Measurements from ENCODE around the gene SPTBN1. TPM values are rescaled to one million over a fixed set of nuclear protein-coding genes. Genes with fewer than 3 reads are reported as not detected.

SPTBN1 gene
- total RNA-seq, 1 donor from 2014 or later: 108 TPM

DNA sequence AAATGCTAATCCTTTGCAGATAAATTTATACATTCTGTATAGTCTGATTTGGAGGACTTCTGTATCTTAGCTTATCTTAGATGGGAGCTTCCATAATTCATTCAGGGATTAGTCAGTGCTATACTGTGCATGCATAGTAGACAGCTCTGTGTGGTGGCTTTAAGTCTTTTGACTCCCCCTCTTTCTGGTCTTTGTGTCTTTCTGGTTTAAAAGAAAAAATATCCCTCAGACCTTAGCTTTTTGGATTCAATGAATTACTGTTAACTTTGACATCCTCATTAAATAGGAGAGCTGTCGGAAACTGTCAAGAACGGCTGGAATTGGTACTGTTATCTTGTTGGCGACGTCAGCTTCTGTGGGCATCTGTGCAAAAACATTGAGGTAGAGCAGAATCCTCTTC lies 130.4 kb downstream of the SPTBN1 start:
- DNase-seq (ENCODE audit: low spot score) (no peak), ATAC-seq (no peak)

DNA sequence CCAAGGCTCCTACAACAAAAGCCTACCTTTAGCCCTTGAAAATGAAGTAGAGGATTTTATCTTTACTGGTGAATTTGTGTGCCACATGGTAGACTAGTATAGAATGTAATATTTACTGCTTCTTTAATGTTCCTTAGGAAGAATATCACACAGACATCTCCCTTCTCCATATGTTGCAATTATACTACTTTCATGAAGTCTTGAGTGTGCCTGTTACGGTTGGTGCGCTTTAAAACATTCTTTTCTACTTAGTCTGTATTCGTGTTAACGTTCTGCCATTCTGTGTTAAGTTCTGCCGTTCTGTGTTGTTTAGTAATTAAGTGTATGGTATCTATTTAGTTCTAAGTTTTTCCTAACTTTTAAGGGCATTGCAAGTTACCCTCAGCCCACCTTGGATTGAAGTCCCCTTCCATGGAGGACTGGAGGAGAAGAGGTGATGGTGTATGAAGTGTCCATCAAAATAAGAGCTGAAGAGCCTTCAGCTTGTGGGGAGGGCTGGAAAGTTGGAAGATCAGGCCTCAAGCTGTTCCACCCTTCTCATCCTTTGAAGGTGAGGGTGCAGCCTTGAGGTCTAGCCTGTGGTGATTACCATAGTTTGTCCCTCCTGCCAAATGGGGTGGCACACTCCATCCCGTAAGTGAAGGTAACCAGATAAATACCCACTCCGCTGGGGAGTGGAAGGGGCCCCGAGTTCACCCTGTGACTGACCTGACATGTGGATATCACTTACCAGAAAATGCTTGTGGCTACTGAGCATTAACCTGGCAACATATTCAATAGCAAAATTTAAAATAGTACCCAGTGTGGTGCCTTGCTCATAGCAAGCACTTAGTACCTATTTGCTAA lies 131.3 kb downstream of the SPTBN1 start:
- ATAC-seq: no peak

GRCh38 chr2:54588244-54588899 lies 132.2 kb downstream of the SPTBN1 start:
- ATAC-seq: peak; percentile 18

More for the DNA sequence above, 131.3 kb downstream of the SPTBN1 start:
- no peak for DNase-seq (ENCODE audit: low spot score)

GRCh38 chr2:54589038-54589339 lies 132.9 kb downstream of the SPTBN1 start:
- no peak for ATAC-seq
- no peak for DNase-seq (ENCODE audit: low spot score)

More at GRCh38 chr2:54588244-54588899, 132.2 kb downstream of the SPTBN1 start:
- DNase-seq (ENCODE audit: low spot score): no peak

GRCh38 chr2:54589340-54590215 lies 133.5 kb downstream of the SPTBN1 start:
- peak; percentile 68 for ATAC-seq
- DNase-seq (ENCODE audit: low spot score): no peak

GRCh38 chr2:54590216-54591120 lies 134.3 kb downstream of the SPTBN1 start:
- DNase-seq (ENCODE audit: low spot score): no peak
- no peak for ATAC-seq

DNA sequence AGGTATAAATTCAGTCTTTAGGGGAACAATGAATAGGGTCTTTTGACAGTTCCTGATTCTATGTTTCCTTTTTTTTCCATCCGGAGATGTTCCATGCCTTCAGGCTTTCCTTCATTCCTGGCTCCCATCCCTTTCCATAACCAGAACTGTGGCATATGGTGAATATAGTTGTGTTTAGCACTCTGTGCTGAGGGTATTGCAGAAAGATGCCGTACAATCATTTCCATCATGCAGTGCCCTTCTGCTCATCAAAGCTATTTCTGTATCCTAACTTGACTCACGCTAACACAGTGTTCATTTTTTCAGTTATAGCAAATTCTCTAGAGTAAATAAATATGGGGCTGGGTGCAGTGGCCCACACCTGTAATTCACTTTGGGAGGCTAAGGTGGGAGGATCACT lies 135.4 kb downstream of the SPTBN1 start:
- ATAC-seq (no peak), DNase-seq (ENCODE audit: low spot score) (no peak)

GRCh38 chr2:54593249-54593648 lies 137.1 kb downstream of the SPTBN1 start:
- ATAC-seq (no peak), DNase-seq (ENCODE audit: low spot score) (no peak)

DNA sequence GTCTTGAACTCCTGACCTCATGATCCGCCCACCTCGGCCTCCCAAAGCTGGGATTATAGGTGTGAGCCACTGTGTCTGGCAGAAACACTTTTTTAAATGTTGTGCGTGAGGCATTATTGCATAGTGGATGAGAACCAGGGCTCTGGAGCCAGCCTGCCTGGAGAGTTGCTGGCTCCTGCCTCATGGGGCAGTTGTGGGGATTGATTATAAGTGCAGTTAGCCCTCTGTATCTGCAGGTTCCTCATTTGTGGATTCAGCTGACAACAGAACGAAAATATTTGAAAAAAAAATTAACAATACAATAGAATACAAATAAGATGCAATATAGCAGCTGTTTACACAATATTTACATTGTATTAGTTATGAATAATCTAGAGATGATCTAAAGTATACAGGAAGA lies 137.9 kb downstream of the SPTBN1 start:
- ATAC-seq (no peak), DNase-seq (ENCODE audit: low spot score) (no peak)

DNA sequence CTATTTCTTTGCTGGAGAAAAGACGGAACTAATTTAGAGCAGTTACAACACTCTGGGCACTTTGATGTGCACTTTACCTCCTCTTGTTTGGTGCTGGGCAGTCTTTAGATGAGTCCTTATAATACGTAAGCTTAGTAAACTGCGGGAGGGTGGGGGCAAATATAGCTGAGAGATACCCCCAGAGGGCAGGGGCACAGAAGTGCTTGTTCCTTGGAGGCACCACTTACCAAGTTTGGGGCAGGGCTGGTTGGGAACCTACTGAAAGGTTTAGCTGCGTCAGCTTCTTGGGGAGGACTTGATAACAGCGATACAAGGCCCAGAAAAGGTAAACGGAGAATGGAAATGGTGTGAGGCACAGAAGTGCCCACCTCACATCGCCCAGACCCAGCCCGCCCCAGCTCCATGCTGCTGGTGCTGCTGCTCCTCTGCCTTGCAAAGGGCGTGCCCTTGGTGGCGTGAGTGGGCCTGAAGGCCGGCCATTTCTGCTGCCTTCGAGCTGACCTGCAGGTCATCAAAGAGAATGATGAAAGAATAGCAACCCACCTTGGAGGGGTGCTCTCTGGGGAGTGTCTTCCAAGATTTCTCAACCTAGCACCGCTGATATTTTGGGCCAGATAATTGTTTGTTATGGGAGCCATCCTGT lies 139.2 kb downstream of the SPTBN1 start:
- peak; percentile 33 for DNase-seq (ENCODE audit: low spot score)
- no peak for ATAC-seq

GRCh38 chr2:54595999-54596902 lies 140.1 kb downstream of the SPTBN1 start:
- ATAC-seq (peak; percentile 50), DNase-seq (ENCODE audit: low spot score) (peak; percentile 44)

DNA sequence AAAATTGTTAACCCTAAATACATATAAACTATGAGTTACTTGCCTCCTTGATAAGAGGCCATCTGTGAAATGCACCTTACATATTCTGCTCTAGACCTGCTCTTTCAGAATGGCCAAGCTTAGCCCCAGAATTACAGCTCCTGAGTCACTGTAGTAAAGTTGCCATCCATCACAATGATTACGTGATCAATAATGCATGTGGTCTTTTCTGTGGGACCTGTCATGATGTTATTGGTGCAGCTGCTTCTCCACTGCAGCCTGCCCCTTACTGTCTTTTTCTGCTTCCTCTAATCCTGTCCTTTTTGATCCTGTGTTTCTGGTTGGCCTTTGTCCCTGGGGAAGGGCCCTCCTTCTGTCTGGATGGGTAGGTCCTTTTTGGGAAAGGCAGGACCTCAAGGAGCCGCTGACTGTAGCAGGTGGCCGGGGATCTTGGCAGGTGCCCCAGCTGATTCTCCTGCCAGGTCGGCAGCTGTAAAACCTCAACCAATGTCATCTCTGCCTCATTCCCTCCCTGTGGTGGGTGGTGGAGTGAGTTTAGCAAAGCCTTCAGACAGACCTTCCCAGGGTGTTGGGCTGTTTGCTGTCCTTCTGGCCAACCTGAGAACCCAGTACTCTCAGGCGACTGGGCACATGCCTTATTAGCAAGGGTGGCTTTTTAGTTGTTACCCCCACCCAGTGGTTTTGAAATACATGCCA lies 141.2 kb downstream of the SPTBN1 start:
- DNase-seq (ENCODE audit: low spot score): peak; percentile 70
- ATAC-seq: peak; percentile 44

DNA sequence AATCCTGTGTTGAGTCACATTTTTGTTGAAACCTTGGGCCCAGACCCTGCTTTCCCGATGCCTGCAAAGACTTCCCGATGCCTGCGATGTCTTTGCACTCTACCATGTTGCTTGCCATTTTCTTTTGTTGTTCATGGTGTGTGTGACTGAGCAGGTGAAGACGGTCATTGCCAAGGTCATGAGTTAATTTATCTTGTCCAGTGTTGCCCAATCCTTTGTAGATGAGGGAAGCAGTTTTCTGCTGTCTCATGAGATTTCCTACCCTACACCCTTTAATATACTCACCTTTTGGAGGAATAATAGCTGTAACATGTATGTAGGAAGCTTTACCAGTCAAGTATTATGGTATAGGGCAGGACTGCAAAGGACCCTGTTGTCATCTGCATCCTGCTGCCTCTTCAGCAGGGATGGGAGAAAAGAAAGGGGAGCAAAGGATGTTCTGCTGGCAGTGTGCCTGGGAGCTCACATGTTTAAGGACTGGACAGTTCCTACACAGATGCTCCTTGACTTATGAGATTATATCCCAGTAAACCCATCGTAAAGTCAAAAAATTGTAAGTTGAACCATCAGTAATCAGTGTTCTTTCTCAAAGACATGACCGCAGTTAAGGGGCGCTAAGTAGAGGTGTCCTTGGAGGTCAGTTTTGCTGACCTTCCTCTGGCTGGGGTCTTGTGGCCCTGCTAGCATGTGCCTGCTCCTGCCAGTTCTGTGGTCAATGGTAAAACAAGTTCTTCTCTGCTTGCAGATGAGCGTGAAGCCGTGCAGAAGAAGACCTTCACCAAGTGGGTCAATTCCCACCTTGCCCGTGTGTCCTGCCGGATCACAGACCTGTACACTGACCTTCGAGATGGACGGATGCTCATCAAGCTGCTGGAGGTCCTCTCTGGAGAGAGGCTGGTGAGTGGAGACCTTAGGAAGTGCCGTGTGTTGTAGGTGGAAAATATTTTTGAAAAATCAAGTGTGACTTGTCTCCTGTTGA lies 142.5 kb downstream of the SPTBN1 start:
- no peak for ATAC-seq

DNA sequence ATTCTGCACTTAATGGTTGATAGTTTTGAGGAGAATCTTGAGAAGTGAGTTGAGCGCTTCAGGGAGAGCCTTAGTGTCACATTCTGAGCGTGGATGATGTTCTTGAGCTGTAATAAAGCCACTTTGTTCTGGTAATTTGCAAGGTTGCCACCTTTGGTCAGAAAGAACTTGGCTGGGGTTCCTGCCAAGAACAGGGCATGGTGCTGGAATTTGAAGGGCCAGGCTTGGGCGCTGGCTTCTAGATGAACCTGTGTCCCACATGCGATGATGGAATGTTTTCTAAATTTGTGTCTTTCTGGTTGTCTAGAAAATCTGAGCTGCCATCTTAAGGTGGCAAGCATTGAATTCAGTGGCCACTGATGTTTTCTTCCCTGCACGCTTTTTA lies 143.2 kb downstream of the SPTBN1 start:
- ATAC-seq: peak; percentile 55
- DNase-seq (ENCODE audit: low spot score): peak; percentile 75

More for the DNA sequence above, 142.5 kb downstream of the SPTBN1 start:
- DNase-seq (ENCODE audit: low spot score): no peak

DNA sequence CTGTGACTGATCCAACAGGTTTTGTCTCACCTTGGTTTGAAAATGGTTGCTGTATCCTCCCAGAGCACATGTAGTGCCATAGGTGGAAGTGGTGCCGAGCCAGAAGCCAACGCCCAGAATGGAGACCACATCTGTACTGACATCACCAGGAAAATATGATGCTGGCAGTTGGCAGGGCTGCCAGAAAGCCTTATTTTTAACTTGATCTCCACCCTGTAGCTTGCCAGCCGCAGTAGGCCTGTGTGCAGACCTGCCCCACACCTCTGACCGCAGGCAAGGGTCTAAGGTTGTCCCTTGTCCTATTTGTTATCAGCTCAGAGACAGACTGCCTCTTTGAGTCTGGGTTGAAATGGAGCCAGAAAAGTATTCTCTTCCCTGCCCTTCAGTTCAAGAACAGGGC lies 143.8 kb downstream of the SPTBN1 start:
- DNase-seq (ENCODE audit: low spot score) (peak; percentile 68), ATAC-seq (peak; percentile 38)

- DNase-seq (ENCODE audit: low spot score) (no peak), ATAC-seq (peak; percentile 42)
Observed at GRCh38 chr2:54601339-54601738, 145.2 kb downstream of the SPTBN1 start.

GRCh38 chr2:54602736-54603322 lies 146.7 kb downstream of the SPTBN1 start:
- DNase-seq (ENCODE audit: low spot score) (no peak), ATAC-seq (peak; percentile 15)
